K562 (cell line): ENCODE data around the gene ELF5. TPM values are rescaled to one million over a fixed set of nuclear protein-coding genes. Genes with fewer than 3 reads are reported as not detected.

Experiments used
- ATAC-seq: fragments of 200-7000 bp; cut with Tn5 transposase; 3 replicates; pipeline ENCODE4 v1.9.1; 2020; ENCODE audit warnings: moderate library complexity
- BruUV-seq: library from RNA; stranded (reverse); fragments of 400-500 nt; replicated peaks from 2 replicates; lab custom pipeline; 2021; lab: Mats Ljungman, UMichigan
- CTCF ChIA-PET: fragments of 300-600 bp; formaldehyde crosslinking; extraction: SDS; loops from one replicate; lab custom pipeline; 2021; ENCODE audit warnings: low intra/inter-chr PET ratio; lab: Yijun Ruan, JAX
- POLR2A ChIA-PET: fragments of 300-600, 350-650 bp; sonication (Branson Sonifier 250); formaldehyde crosslinking; extraction: SDS; loops from one replicate; lab custom pipeline; 2021; ENCODE audit warnings: antibody characterized with exemption, inconsistent platforms; lab: Yijun Ruan, JAX
- DNase-seq, 4 experiments: peaks; one replicate each; pipeline versions ENCODE4 v3.0.0 to v3.0.0-alpha.2; 2011 to 2018; ENCODE audit warnings: low spot score in 3 of 4, mixed read lengths in 3 of 4; ENCODE audit errors: extremely low read depth in 1 of 4
- FAIRE-seq: peaks from 2 replicates; lab custom pipeline; 2011; peaks lifted over from hg19 to GRCh38; lab: Jason Lieb, UNC
- H2AFZ ChIP-seq: 2 replicates; pipeline ENCODE4 v1.6.0; 2011; ENCODE audit warnings: low read depth, low read length, control low read depth, inconsistent platforms
- H3K27ac ChIP-seq: fragments of 200-600 bp; 3 replicates; pipeline ENCODE4 v1.8.0; 2011; ENCODE audit warnings: low read depth, mild to moderate bottlenecking, control low read depth, inconsistent platforms, low read length, moderate library complexity, mixed read lengths; ENCODE audit errors: extremely low read depth
- H3K27me3 ChIP-seq, 2 experiments: fragments of 300-600 bp in 1 of 2; 2 replicates in 1 of 2; 3 replicates in 1 of 2; pipeline versions ENCODE4 v1.6.0 to v1.8.0; 2011; ENCODE audit warnings: inconsistent platforms in 2 of 2, low read length in 2 of 2, mild to moderate bottlenecking in 1 of 2, mixed read lengths in 1 of 2, moderate library complexity in 1 of 2; ENCODE audit not compliant: control insufficient read depth in 2 of 2, insufficient read depth in 2 of 2
- H3K36me3 ChIP-seq: fragments of 300-600 bp; 3 replicates; pipeline ENCODE4 v1.8.0; 2011; ENCODE audit warnings: mild to moderate bottlenecking, low read length, inconsistent platforms; ENCODE audit not compliant: control insufficient read depth, insufficient read depth
- H3K4me1 ChIP-seq, 2 experiments: fragments of 200-600 bp in 1 of 2; replicated peaks in 1 of 2; 2 replicates in 1 of 2; 3 replicates in 1 of 2; pipeline versions ENCODE4 v1.5.1 to v1.8.0; 2011; ENCODE audit warnings: inconsistent platforms in 2 of 2, low read length in 2 of 2, mild to moderate bottlenecking in 1 of 2, mixed read lengths in 1 of 2, moderate library complexity in 1 of 2; ENCODE audit not compliant: control insufficient read depth in 2 of 2, insufficient read depth in 2 of 2
- H3K4me2 ChIP-seq: 2 replicates; pipeline ENCODE4 v1.6.1; 2011; ENCODE audit warnings: low read length, control low read depth, inconsistent platforms, mixed read lengths; ENCODE audit not compliant: insufficient read depth
- H3K4me3 ChIP-seq: fragments of 200-600 bp; sonication (generic), shearing (Covaris generic); 2 replicates; pipeline ENCODE4 v1.5.1; 2016; ENCODE audit warnings: control low read depth, inconsistent platforms
- H3K79me2 ChIP-seq: fragments of 200-600 bp; 3 replicates; pipeline ENCODE4 v1.8.0; 2011; ENCODE audit warnings: low read length, inconsistent platforms; ENCODE audit not compliant: control insufficient read depth, insufficient read depth
- H3K9ac ChIP-seq, 2 experiments: 2 replicates each; pipeline versions ENCODE4 v1.6.0 to v1.6.1; 2011; ENCODE audit warnings: low read depth in 2 of 2, low read length in 2 of 2, control low read depth in 1 of 2, inconsistent platforms in 1 of 2, mild to moderate bottlenecking in 1 of 2, mixed read lengths in 1 of 2; ENCODE audit not compliant: insufficient read depth in 1 of 2
- H3K9me1 ChIP-seq: one replicate; pipeline ENCODE4 v1.6.0; 2011; ENCODE audit warnings: inconsistent platforms, mild to moderate bottlenecking, low read length, moderate library complexity; ENCODE audit not compliant: control insufficient read depth, insufficient read depth
- H3K9me3 ChIP-seq: replicated peaks from 2 replicates; pipeline ENCODE4 v1.5.1; 2011; ENCODE audit warnings: low read depth, low read length, inconsistent platforms; ENCODE audit not compliant: control insufficient read depth, insufficient read depth
- H4K20me1 ChIP-seq: replicated peaks from 2 replicates; pipeline ENCODE4 v1.6.1; 2011; ENCODE audit warnings: low read length, inconsistent platforms, mixed read lengths; ENCODE audit not compliant: control insufficient read depth, insufficient read depth
- BCL6 ChIP-seq: fragments of 250-450 bp; sonication (Bioruptor Pico); IDR thresholded peaks from 2 replicates; pipeline ENCODE4 v1.4.0; 2020
- CEBPG ChIP-seq, 3 experiments: fragments of 200-800 bp in 1 of 3; sonication (Bioruptor generic) in 1 of 3; sonication (generic) in 1 of 3; formaldehyde crosslinking in 1 of 3; IDR thresholded peaks in 2 of 3; conservative IDR thresholded peaks in 1 of 3; 2 replicates each; pipeline versions ENCODE4 v1.6.1 to v1.8.0; 2016 to 2022; ENCODE audit warnings: missing compliant biosample characterization in 2 of 3, missing genetic modification characterization in 2 of 3, mild to moderate bottlenecking in 1 of 3, missing genetic modification reagents in 1 of 3
- CUX1 ChIP-seq: fragments of 200-800 bp; sonication (Bioruptor generic); IDR thresholded peaks from 2 replicates; pipeline ENCODE4 v1.6.1; 2016; ENCODE audit warnings: missing genetic modification characterization, missing compliant biosample characterization
- KLF16 ChIP-seq: IDR thresholded peaks from 2 replicates; pipeline ENCODE4 v1.6.1; 2016; ENCODE audit warnings: antibody characterized with exemption
- PRMT5 ChIP-seq: sonication (generic); formaldehyde crosslinking; IDR thresholded peaks from 2 replicates; pipeline ENCODE4 v1.5.0; 2020; ENCODE audit warnings: missing genetic modification reagents
- TEAD4 ChIP-seq, 2 experiments: sonication (generic) in 1 of 2; formaldehyde crosslinking in 1 of 2; IDR thresholded peaks; 2 replicates each; pipeline versions ENCODE4 v1.6.1 to v1.8.0; 2012 to 2022; ENCODE audit warnings: borderline replicate concordance in 1 of 2, inconsistent platforms in 1 of 2, low read length in 1 of 2, mild to moderate bottlenecking in 1 of 2, missing genetic modification reagents in 1 of 2
- ZSCAN29 ChIP-seq: fragments of 450-650 bp; IDR thresholded peaks from 2 replicates; pipeline ENCODE4 v1.6.1; 2017
- WGBS: fragments of 100-300 bp; shearing (Covaris generic); methylation state at CpG from one replicate; pipeline ENCODE4 v1.1.6; 2016; ENCODE audit warnings: low coverage, mixed read lengths; ENCODE audit not compliant: insufficient coverage; ENCODE audit errors: missing lambda C conversion rate; 5-methylcytosine and 5-hydroxymethylcytosine counted together
- in situ Hi-C: fragments of 300-500 bp; cut with MboI; formaldehyde crosslinking; loops from 4 replicates; pipeline ENCODE4 v1.15.0; 2018; ENCODE audit warnings: inconsistent platforms, mixed read lengths
- intact Hi-C: fragments of 100-400 bp; cut with micrococcal nuclease; formaldehyde crosslinking; loops from 2 replicates; pipeline ENCODE4 v1.14.2; 2022
- polyA plus RNA-seq, 8 experiments: library from polyadenylated mRNA; depleted of rRNA in 4 of 8; stranded (reverse) in 5 of 8; unstranded in 3 of 8; fragments of >200 nt; fragmentation: Nextera tagmentation in 2 of 8; fragmentation: Illumina TruSeq in 1 of 8; extraction: Ambion mirVana in 2 of 8; extraction: Trizol in 1 of 8; gene quantifications; 2 replicates each; pipeline versions ENCODE4 v1.2.1 to v1.2.3, GENCODE V29; 2011 to 2014; ENCODE audit warnings: inconsistent platforms in 1 of 8, missing spikeins in 1 of 8
- total RNA-seq, 7 experiments: library from RNA; depleted of rRNA in 6 of 7; stranded (reverse); fragments of >200 nt in 6 of 7; fragmentation: Illumina TruSeq in 2 of 7; extraction: Trizol in 2 of 7; gene quantifications; 2 replicates each; pipeline versions ENCODE4 v1.2.1 to v1.2.3, GENCODE V29; 2011 to 2021; ENCODE audit warnings: low replicate concordance in 1 of 7
- TF ChIP-seq, protein P1 (sequence below): fragments of 450-650 bp; IDR thresholded peaks from 2 replicates; pipeline ENCODE4 v1.6.1; 2017; ENCODE audit warnings: antibody characterized with exemption
- TF ChIP-seq, protein P2 (sequence below): fragments of 250-450 bp; sonication (Bioruptor Pico); IDR thresholded peaks from 2 replicates; pipeline ENCODE4 v1.8.0; 2022; ENCODE audit warnings: moderate library complexity, mild to moderate bottlenecking, inconsistent platforms

The ELF5 gene
- total and polyA plus RNA-seq, 9 of the 15 experiments (the other 6 are each of a cell fraction or from before 2014, with no cell fraction given) = not detected

GRCh38 chr11:34473603-34474169 lies 39.9 kb downstream of the ELF5 start (continued):
- TF ChIP-seq, protein P1, sequence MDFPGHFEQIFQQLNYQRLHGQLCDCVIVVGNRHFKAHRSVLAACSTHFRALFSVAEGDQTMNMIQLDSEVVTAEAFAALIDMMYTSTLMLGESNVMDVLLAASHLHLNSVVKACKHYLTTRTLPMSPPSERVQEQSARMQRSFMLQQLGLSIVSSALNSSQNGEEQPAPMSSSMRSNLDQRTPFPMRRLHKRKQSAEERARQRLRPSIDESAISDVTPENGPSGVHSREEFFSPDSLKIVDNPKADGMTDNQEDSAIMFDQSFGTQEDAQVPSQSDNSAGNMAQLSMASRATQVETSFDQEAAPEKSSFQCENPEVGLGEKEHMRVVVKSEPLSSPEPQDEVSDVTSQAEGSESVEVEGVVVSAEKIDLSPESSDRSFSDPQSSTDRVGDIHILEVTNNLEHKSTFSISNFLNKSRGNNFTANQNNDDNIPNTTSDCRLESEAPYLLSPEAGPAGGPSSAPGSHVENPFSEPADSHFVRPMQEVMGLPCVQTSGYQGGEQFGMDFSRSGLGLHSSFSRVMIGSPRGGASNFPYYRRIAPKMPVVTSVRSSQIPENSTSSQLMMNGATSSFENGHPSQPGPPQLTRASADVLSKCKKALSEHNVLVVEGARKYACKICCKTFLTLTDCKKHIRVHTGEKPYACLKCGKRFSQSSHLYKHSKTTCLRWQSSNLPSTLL = no peak
- TF ChIP-seq CEBPG (CRISPR knock-in tag; IDR thresholded peaks at IDR 0.05) = peak; percentile 68
- TF ChIP-seq CEBPG (tag; conservative IDR thresholded peaks at IDR 0.05 in 1 of 2, IDR thresholded peaks at IDR 0.05 in 1 of 2) = peak; percentile 77 to 97

- peaks cover 91% of the 10 kb centered on the region for H3K36me3 ChIP-seq
- POLR2A ChIA-PET = interaction anchor here (0.7 to 1.2 kb wide), 2 partner anchors 8 to 96 kb away, joined by 3 to 5 read pairs; no protein-coding TSS in a partner anchor
- 0 out of 2 replicates have a peak, but pooled peaks have one; percentile 21 for TF ChIP-seq TEAD4 (IDR thresholded peaks at IDR 0.05; ENCODE audit: low read length)
- TF ChIP-seq TEAD4 (CRISPR knock-in tag; IDR thresholded peaks at IDR 0.05; ENCODE audit: borderline replicate concordance) = no peak
- TF ChIP-seq CUX1 (CRISPR knock-in tag) = no peak
- TF ChIP-seq PRMT5 (CRISPR knock-in tag) = no peak
- no peak for TF ChIP-seq BCL6 (CRISPR knock-in tag)
- TF ChIP-seq, protein P2, sequence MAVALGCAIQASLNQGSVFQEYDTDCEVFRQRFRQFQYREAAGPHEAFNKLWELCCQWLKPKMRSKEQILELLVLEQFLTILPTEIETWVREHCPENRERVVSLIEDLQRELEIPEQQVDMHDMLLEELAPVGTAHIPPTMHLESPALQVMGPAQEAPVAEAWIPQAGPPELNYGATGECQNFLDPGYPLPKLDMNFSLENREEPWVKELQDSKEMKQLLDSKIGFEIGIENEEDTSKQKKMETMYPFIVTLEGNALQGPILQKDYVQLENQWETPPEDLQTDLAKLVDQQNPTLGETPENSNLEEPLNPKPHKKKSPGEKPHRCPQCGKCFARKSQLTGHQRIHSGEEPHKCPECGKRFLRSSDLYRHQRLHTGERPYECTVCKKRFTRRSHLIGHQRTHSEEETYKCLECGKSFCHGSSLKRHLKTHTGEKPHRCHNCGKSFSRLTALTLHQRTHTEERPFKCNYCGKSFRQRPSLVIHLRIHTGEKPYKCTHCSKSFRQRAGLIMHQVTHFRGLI (CRISPR knock-in tag) = no peak
- no peak for TF ChIP-seq ZSCAN29
- TF ChIP-seq KLF16 = peak; percentile 44; the same call in 1 of the 2 replicates
Observed at GRCh38 chr11:34468209-34468841, 45.3 kb downstream of the ELF5 start.

More at GRCh38 chr11:34468209-34468841, 45.3 kb downstream of the ELF5 start:
- Histone ChIP-seq H3K4me2 (no peak overlapping the region), H3K4me1 (peaks cover 0 to 5% of the 10 kb centered on the region in 2 experiments; a peak in 3 of 5 replicates), H3K27me3 (no peaks in the 10 kb centered on the region), H3K9ac (no peak overlapping the region), H3K27ac (no peak overlapping the region), H4K20me1 (no peaks in the 10 kb centered on the region), H3K4me3 (no peak overlapping the region), H3K79me2 (no peaks in the 10 kb centered on the region), H3K9me3 (peaks cover 10% of the 10 kb centered on the region), H2AFZ (no peak overlapping the region), H3K9me1 (no peaks in the 10 kb centered on the region)
- 67% methylated on average over 8 of the region's 8 CpGs for WGBS
- in situ Hi-C loops = loop anchor here (5.0 kb wide), 1 partner anchor 101 kb away; no protein-coding TSS in a partner anchor
- peak; percentile 84 for ATAC-seq
- CTCF ChIA-PET = interaction anchor here (0.6 to 1.8 kb wide), 4 partner anchors 102 to 689 kb away, joined by 3 to 16 read pairs (median 8); no protein-coding TSS in a partner anchor
- peak; percentile 40 to 64 (median 53) for DNase-seq
- no TSS peak for BruUV-seq
- intact Hi-C loops = loop anchor here (1.0 to 2.0 kb wide), 2 partner anchors 102 to 110 kb away; partner anchors contain the start of gene ABTB2
- peak; percentile 82 for FAIRE-seq
